Measurements from ENCODE around the gene CMKLR1.

The CMKLR1 gene

GRCh38 chr12:108296945-108297344, 42.2 kb downstream of the CMKLR1 start:
- H3K36me3 ChIP-seq (ENCODE audit: control insufficient read depth, insufficient read depth, low read length), result peaks cover 11% of the 10 kb centered on the region; the same call in 1 of the 2 replicates
- H3K9me3 ChIP-seq (ENCODE audit: control insufficient read depth, insufficient read depth, low read depth, low read length), result no peaks in the 10 kb centered on the region
- H3K4me1 ChIP-seq (ENCODE audit: control insufficient read depth, insufficient read depth, low read length), result no peaks in the 10 kb centered on the region
- no peak overlapping the region for H3K27ac ChIP-seq (ENCODE audit: low read depth, low read length)
- no peaks in the 10 kb centered on the region for H3K27me3 ChIP-seq (ENCODE audit: control insufficient read depth, insufficient read depth, low read length)
- H3K4me3 ChIP-seq (ENCODE audit: low read depth, low read length), result no peak overlapping the region
- H3K9ac ChIP-seq (ENCODE audit: low read length), result no peak overlapping the region

- Histone ChIP-seq H3K4me3 (ENCODE audit: low read depth, low read length) (no peak overlapping the region), H3K9me3 (ENCODE audit: control insufficient read depth, insufficient read depth, low read depth, low read length) (no peaks in the 10 kb centered on the region), H3K4me1 (ENCODE audit: control insufficient read depth, insufficient read depth, low read length) (no peaks in the 10 kb centered on the region), H3K27me3 (ENCODE audit: control insufficient read depth, insufficient read depth, low read length) (no peaks in the 10 kb centered on the region), H3K36me3 (ENCODE audit: control insufficient read depth, insufficient read depth, low read length) (peaks cover 13% of the 10 kb centered on the region; the same call in 1 of the 2 replicates), H3K9ac (ENCODE audit: low read length) (no peak overlapping the region), H3K27ac (ENCODE audit: low read depth, low read length) (no peak overlapping the region)
Measured at GRCh38 chr12:108295641-108296040, 43.5 kb downstream of the CMKLR1 start.

DNA sequence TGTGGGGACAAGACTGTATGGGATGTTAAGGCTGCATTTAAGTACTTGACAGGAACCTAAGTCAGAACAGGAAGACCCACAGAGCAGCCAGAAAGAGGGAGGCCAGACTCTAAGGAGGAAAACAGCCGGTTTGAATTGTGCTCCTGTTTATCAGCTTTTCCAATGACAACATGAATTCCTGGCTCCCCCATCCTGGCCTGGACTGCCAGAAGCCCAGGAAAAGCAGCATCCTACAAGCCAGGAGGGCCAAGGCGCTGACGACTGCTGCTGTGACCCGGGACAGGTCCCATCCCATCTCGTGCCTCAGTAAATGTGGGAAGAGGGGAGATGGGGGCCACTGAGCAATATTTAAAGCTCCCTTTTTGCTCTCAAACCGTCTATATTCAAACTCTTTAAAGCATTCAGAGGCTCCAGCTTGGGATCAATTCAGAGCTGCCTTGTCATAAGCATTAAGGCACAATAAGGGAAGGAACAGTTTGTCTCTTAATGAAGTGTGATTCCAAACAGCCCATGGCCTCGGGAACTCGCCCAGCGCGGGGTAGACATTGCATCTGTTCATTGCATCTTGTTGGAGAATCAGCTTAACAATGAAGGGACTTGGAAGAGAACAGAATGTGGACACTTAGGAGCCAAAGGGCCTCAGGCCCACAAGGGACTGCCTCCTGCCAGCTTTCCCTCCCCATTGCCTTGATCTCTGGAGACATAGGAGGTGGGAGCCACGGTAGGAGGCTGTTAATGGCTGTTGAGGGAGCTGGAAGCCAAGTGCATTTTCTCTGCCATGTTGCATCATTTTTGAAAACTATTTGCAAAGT, 49.6 kb downstream of the CMKLR1 start:
- peaks cover 13% of the 10 kb centered on the region; the same call in 1 of the 2 replicates for H3K36me3 ChIP-seq (ENCODE audit: control insufficient read depth, insufficient read depth, low read length)
- peaks cover 16% of the 10 kb centered on the region for H3K4me1 ChIP-seq (ENCODE audit: control insufficient read depth, insufficient read depth, low read length)
- no peak overlapping the region for H3K9ac ChIP-seq (ENCODE audit: low read length)
- H3K9me3 ChIP-seq (ENCODE audit: control insufficient read depth, insufficient read depth, low read depth, low read length), result no peaks in the 10 kb centered on the region
- H3K27ac ChIP-seq (ENCODE audit: low read depth, low read length), result no peak overlapping the region
- no peaks in the 10 kb centered on the region for H3K27me3 ChIP-seq (ENCODE audit: control insufficient read depth, insufficient read depth, low read length)
- no peak overlapping the region for H3K4me3 ChIP-seq (ENCODE audit: low read depth, low read length)

- H3K27ac ChIP-seq (ENCODE audit: low read depth, low read length), result no peak overlapping the region
- H3K27me3 ChIP-seq (ENCODE audit: control insufficient read depth, insufficient read depth, low read length), result no peaks in the 10 kb centered on the region
- peaks cover 28% of the 10 kb centered on the region for H3K4me1 ChIP-seq (ENCODE audit: control insufficient read depth, insufficient read depth, low read length)
- peaks cover 5% of the 10 kb centered on the region; the same call in 1 of the 2 replicates for H3K36me3 ChIP-seq (ENCODE audit: control insufficient read depth, insufficient read depth, low read length)
- no peak overlapping the region for H3K9ac ChIP-seq (ENCODE audit: low read length)
- H3K4me3 ChIP-seq (ENCODE audit: low read depth, low read length), result no peak overlapping the region
- no peaks in the 10 kb centered on the region for H3K9me3 ChIP-seq (ENCODE audit: control insufficient read depth, insufficient read depth, low read depth, low read length)
Measured at GRCh38 chr12:108287227-108287626, 51.9 kb downstream of the CMKLR1 start.

- H3K27ac ChIP-seq (ENCODE audit: low read depth, low read length), result no peak overlapping the region
- H3K36me3 ChIP-seq (ENCODE audit: control insufficient read depth, insufficient read depth, low read length), result no peaks in the 10 kb centered on the region
- no peaks in the 10 kb centered on the region for H3K27me3 ChIP-seq (ENCODE audit: control insufficient read depth, insufficient read depth, low read length)
- no peak overlapping the region for H3K9ac ChIP-seq (ENCODE audit: low read length)
- H3K4me3 ChIP-seq (ENCODE audit: low read depth, low read length), result no peak overlapping the region
- peaks cover 28% of the 10 kb centered on the region for H3K4me1 ChIP-seq (ENCODE audit: control insufficient read depth, insufficient read depth, low read length)
- no peaks in the 10 kb centered on the region for H3K9me3 ChIP-seq (ENCODE audit: control insufficient read depth, insufficient read depth, low read depth, low read length)
Measured at GRCh38 chr12:108285016-108285415, 54.1 kb downstream of the CMKLR1 start.

DNA sequence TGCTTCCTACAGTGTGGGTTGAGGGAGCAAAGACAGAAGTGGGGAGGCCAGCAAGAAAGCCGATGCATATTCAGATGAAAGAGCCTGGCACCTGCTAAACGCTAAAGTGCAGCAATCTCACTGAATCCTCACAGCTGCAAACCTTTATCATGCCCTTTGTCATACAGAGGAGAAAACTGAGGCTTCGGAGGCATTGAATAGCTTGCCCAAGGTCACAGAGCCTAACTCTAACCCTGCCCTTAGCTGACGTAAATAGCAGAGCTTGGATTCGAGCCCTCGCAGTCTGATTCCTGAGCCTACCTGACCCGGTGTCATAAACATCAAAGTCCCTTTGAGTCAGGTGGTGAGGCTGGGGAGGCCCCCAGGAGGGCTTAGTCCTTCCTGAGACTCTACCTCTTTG, 54.9 kb downstream of the CMKLR1 start:
- Histone ChIP-seq H3K4me1 (ENCODE audit: control insufficient read depth, insufficient read depth, low read length) (peaks cover 22% of the 10 kb centered on the region), H3K9ac (ENCODE audit: low read length) (no peak overlapping the region), H3K36me3 (ENCODE audit: control insufficient read depth, insufficient read depth, low read length) (no peaks in the 10 kb centered on the region), H3K27me3 (ENCODE audit: control insufficient read depth, insufficient read depth, low read length) (no peaks in the 10 kb centered on the region), H3K27ac (ENCODE audit: low read depth, low read length) (no peak overlapping the region), H3K4me3 (ENCODE audit: low read depth, low read length) (no peak overlapping the region), H3K9me3 (ENCODE audit: control insufficient read depth, insufficient read depth, low read depth, low read length) (no peaks in the 10 kb centered on the region)

- Histone ChIP-seq H3K9ac (ENCODE audit: low read length) (no peak overlapping the region), H3K4me1 (ENCODE audit: control insufficient read depth, insufficient read depth, low read length) (peaks cover 21% of the 10 kb centered on the region), H3K27me3 (ENCODE audit: control insufficient read depth, insufficient read depth, low read length) (no peaks in the 10 kb centered on the region), H3K27ac (ENCODE audit: low read depth, low read length) (no peak overlapping the region), H3K36me3 (ENCODE audit: control insufficient read depth, insufficient read depth, low read length) (no peaks in the 10 kb centered on the region), H3K4me3 (ENCODE audit: low read depth, low read length) (no peak overlapping the region), H3K9me3 (ENCODE audit: control insufficient read depth, insufficient read depth, low read depth, low read length) (no peaks in the 10 kb centered on the region)
Measured at GRCh38 chr12:108282676-108283075, 56.4 kb downstream of the CMKLR1 start.

DNA sequence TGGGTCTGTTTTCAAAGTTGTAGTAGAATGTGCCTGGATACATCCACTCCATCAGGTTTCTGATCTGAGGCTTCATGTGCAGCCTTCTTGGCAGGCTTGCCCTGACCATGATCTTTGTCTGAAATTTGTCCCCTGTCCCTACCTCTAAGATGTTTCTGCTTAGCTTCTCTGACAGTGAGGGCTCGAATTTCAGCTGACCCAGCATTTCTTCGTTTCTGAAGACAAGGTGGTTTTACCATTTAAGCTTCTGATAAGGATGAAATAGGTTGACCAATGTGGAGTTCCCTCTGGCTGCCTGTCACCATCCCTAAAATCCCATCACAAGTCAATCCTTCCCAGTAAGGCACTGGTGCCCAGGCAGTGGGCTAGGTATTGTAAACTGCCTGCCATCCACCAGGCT, 57.0 kb downstream of the CMKLR1 start:
- no peak overlapping the region for H3K4me3 ChIP-seq (ENCODE audit: low read depth, low read length)
- no peaks in the 10 kb centered on the region for H3K9me3 ChIP-seq (ENCODE audit: control insufficient read depth, insufficient read depth, low read depth, low read length)
- H3K27ac ChIP-seq (ENCODE audit: low read depth, low read length), result no peak overlapping the region
- peaks cover 21% of the 10 kb centered on the region for H3K4me1 ChIP-seq (ENCODE audit: control insufficient read depth, insufficient read depth, low read length)
- H3K9ac ChIP-seq (ENCODE audit: low read length), result no peak overlapping the region
- no peaks in the 10 kb centered on the region for H3K27me3 ChIP-seq (ENCODE audit: control insufficient read depth, insufficient read depth, low read length)
- H3K36me3 ChIP-seq (ENCODE audit: control insufficient read depth, insufficient read depth, low read length), result no peaks in the 10 kb centered on the region

- Histone ChIP-seq H3K27ac (ENCODE audit: low read depth, low read length) (no peak overlapping the region), H3K4me3 (ENCODE audit: low read depth, low read length) (no peak overlapping the region), H3K4me1 (ENCODE audit: control insufficient read depth, insufficient read depth, low read length) (no peaks in the 10 kb centered on the region), H3K27me3 (ENCODE audit: control insufficient read depth, insufficient read depth, low read length) (no peaks in the 10 kb centered on the region), H3K9me3 (ENCODE audit: control insufficient read depth, insufficient read depth, low read depth, low read length) (no peaks in the 10 kb centered on the region), H3K36me3 (ENCODE audit: control insufficient read depth, insufficient read depth, low read length) (no peaks in the 10 kb centered on the region), H3K9ac (ENCODE audit: low read length) (no peak overlapping the region)
Measured at GRCh38 chr12:108277613-108278012, 61.5 kb downstream of the CMKLR1 start.

- Histone ChIP-seq H3K4me1 (ENCODE audit: control insufficient read depth, insufficient read depth, low read length) (0 out of 2 replicates have a peak, but pooled peaks cover 4% of the 10 kb centered on the region), H3K4me3 (ENCODE audit: low read depth, low read length) (no peak overlapping the region), H3K27ac (ENCODE audit: low read depth, low read length) (no peak overlapping the region)
Measured at GRCh38 chr12:108273217-108273616, 65.9 kb downstream of the CMKLR1 start.

GRCh38 chr12:108271951-108272872, 66.9 kb downstream of the CMKLR1 start:
- no peaks in the 10 kb centered on the region for H3K36me3 ChIP-seq (ENCODE audit: control insufficient read depth, insufficient read depth, low read length)
- 0 out of 2 replicates have a peak, but pooled peaks cover 4% of the 10 kb centered on the region for H3K4me1 ChIP-seq (ENCODE audit: control insufficient read depth, insufficient read depth, low read length)
- no peak overlapping the region for H3K4me3 ChIP-seq (ENCODE audit: low read depth, low read length)
- H3K9ac ChIP-seq (ENCODE audit: low read length), result no peak overlapping the region
- H3K27ac ChIP-seq (ENCODE audit: low read depth, low read length), result no peak overlapping the region
- H3K9me3 ChIP-seq (ENCODE audit: control insufficient read depth, insufficient read depth, low read depth, low read length), result peaks cover 2% of the 10 kb centered on the region; the same call in 1 of the 2 replicates
- no peaks in the 10 kb centered on the region for H3K27me3 ChIP-seq (ENCODE audit: control insufficient read depth, insufficient read depth, low read length)

More at GRCh38 chr12:108273217-108273616, 65.9 kb downstream of the CMKLR1 start:
- no peaks in the 10 kb centered on the region for H3K36me3 ChIP-seq (ENCODE audit: control insufficient read depth, insufficient read depth, low read length)
- no peaks in the 10 kb centered on the region for H3K9me3 ChIP-seq (ENCODE audit: control insufficient read depth, insufficient read depth, low read depth, low read length)
- H3K27me3 ChIP-seq (ENCODE audit: control insufficient read depth, insufficient read depth, low read length), result no peaks in the 10 kb centered on the region
- H3K9ac ChIP-seq (ENCODE audit: low read length), result no peak overlapping the region

Data from HUES6 (cell line).